Measurements from ENCODE around the gene CDH3. TPM values are rescaled to one million over a fixed set of nuclear protein-coding genes. Genes with fewer than 3 reads are reported as not detected.
A peak's percentile ranks its signal among the peaks of the same experiment; 100 is the strongest.

Gene CDH3
- total RNA-seq, 1 donor from 2014 or later: 0.08 TPM

DNA sequence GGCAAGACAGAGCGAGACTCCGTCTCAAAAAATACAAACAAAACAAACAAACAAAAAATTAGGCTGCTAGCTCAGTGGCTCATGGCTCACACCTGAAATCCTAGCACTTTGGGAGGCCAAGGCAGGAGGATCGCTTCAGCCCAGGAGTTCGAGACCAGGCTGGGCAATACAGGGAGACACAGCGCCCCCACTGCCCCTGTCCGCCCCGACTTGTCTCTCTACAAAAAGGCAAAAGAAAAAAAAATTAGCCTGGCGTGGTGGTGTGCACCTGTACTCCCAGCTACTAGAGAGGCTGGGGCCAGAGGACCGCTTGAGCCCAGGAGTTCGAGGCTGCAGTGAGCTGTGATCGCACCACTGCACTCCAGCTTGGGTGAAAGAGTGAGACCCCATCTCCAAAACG lies 91.5 kb downstream of the CDH3 start:
- Histone ChIP-seq H3K36me3 (no peaks in the 10 kb centered on the region), H3K27ac (replicated peaks) (no peak overlapping the region), H3K4me1 (peaks cover 13% of the 10 kb centered on the region), H3K27me3 (ENCODE audit: low read depth) (peaks cover 88% of the 10 kb centered on the region), H3K9me3 (replicated peaks) (no peaks in the 10 kb centered on the region), H3K4me3 (no peak overlapping the region)
- DNase-seq: no peak
- TF ChIP-seq, protein P1, sequence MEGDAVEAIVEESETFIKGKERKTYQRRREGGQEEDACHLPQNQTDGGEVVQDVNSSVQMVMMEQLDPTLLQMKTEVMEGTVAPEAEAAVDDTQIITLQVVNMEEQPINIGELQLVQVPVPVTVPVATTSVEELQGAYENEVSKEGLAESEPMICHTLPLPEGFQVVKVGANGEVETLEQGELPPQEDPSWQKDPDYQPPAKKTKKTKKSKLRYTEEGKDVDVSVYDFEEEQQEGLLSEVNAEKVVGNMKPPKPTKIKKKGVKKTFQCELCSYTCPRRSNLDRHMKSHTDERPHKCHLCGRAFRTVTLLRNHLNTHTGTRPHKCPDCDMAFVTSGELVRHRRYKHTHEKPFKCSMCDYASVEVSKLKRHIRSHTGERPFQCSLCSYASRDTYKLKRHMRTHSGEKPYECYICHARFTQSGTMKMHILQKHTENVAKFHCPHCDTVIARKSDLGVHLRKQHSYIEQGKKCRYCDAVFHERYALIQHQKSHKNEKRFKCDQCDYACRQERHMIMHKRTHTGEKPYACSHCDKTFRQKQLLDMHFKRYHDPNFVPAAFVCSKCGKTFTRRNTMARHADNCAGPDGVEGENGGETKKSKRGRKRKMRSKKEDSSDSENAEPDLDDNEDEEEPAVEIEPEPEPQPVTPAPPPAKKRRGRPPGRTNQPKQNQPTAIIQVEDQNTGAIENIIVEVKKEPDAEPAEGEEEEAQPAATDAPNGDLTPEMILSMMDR (IDR thresholded peaks at IDR 0.05; ENCODE audit: borderline replicate concordance): no peak
- intact Hi-C loops (cut with micrococcal nuclease): no loop called here

DNA sequence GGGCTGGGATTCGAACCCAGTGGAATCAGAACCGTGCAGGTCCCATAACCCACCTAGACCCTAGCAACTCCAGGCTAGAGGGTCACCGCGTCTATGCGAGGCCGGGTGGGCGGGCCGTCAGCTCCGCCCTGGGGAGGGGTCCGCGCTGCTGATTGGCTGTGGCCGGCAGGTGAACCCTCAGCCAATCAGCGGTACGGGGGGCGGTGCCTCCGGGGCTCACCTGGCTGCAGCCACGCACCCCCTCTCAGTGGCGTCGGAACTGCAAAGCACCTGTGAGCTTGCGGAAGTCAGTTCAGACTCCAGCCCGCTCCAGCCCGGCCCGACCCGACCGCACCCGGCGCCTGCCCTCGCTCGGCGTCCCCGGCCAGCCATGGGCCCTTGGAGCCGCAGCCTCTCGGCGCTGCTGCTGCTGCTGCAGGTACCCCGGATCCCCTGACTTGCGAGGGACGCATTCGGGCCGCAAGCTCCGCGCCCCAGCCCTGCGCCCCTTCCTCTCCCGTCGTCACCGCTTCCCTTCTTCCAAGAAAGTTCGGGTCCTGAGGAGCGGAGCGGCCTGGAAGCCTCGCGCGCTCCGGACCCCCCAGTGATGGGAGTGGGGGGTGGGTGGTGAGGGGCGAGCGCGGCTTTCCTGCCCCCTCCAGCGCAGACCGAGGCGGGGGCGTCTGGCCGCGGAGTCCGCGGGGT lies 92.1 kb downstream of the CDH3 start, which contains the start of gene CDH1:
Gene CDH1 (plus strand): TSS at position 247 of the 684 bp plus-strand sequence. CDS start 124 bp downstream, at position 371.
- Histone ChIP-seq H3K9me3 (replicated peaks) (no peaks in the 10 kb centered on the region), H3K4me3 (peak within 1 kb of the TSS; percentile 43), H3K27ac (replicated peaks) (no peak within 1 kb of the TSS), H3K4me1 (peaks cover 13% of the 10 kb centered on the region), H3K27me3 (ENCODE audit: low read depth) (peaks cover 83% of the 10 kb centered on the region), H3K36me3 (no peaks in the 10 kb centered on the region)
- DNase-seq: no peak
- TF ChIP-seq, protein P1 (IDR thresholded peaks at IDR 0.05; ENCODE audit: borderline replicate concordance): no peak
- intact Hi-C loops (cut with micrococcal nuclease): no loop called here

DNA sequence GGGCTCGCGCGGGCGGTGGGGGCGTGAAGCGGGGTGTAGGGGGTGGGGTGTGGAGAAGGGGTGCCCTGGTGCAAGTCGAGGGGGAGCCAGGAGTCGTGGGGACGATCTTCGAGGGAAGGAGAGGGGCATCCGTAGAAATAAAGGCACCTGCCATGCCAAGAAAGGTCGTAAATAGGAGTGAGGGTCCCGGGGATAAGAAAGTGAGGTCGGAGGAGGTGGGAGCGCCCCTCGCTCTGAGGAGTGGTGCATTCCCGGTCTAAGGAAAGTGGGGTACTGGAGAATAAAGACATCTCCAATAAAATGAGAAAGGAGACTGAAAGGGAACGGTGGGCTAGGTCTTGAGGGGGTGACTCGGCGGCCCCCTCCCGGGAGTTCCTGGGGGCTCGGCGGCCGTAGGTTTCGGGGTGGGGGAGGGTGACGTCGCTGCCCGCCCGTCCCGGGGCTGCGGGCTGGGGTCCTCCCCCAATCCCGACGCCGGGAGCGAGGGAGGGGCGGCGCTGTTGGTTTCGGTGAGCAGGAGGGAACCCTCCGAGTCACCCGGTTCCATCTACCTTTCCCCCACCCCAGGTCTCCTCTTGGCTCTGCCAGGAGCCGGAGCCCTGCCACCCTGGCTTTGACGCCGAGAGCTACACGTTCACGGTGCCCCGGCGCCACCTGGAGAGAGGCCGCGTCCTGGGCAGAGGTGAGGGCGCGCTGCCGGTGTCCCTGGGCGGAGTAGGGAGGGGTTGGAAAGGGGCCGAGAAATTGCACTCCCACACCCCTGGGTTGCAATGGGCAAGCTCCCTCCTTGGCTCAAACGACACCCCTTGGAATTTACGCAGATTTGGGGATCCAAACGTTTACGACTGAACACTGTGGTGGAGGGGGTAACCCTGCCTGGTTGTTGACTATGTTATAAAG lies 92.9 kb downstream of the CDH3 start:
- no peaks in the 10 kb centered on the region for H3K9me3 ChIP-seq (replicated peaks)
- no peaks in the 10 kb centered on the region for H3K36me3 ChIP-seq
- H3K4me1 ChIP-seq: peaks cover 13% of the 10 kb centered on the region
- intact Hi-C loops (cut with micrococcal nuclease): no loop called here
- peaks cover 75% of the 10 kb centered on the region for H3K27me3 ChIP-seq (ENCODE audit: low read depth)
- TF ChIP-seq, protein P1 (IDR thresholded peaks at IDR 0.05; ENCODE audit: borderline replicate concordance): no peak
- no peak for DNase-seq
- H3K27ac ChIP-seq (replicated peaks): no peak overlapping the region
- H3K4me3 ChIP-seq: peak overlapping the region; percentile 43

DNA sequence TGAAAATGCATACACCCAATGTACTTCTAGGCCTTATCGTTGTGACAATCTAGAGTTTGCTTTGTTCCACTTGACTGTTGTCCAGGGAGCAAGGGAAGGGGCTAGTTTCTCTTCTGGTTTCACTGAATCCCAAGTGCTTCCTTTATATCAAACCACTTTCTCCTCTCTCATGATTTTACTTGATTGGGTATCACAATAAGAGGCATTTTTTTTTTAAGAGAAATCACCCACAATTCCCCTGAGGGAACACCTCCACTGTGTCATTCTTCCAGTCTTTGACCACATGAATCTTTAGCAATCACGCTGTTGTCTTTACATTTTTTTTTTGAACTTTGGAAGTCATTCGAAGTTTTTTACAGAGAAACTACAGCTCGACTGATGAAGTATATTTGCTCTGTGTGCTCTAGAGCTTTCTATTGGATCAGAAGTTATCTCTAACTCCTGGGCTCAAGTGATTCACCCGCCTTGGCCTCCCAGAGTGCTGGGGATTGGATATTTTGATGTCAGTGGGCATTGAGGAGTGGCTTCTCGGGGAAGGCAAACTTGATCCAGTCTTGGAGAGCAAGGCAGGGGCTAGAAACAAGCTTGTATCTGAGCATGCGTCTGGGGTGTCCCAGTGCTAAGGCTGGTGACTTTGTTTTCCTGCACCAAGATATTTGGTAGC lies 95.0 kb downstream of the CDH3 start:
- no peak for DNase-seq

More for the DNA sequence above, 95.0 kb downstream of the CDH3 start:
- peaks cover 73% of the 10 kb centered on the region for H3K27me3 ChIP-seq (ENCODE audit: low read depth)
- TF ChIP-seq, protein P1 (IDR thresholded peaks at IDR 0.05; ENCODE audit: borderline replicate concordance): no peak
- H3K36me3 ChIP-seq: no peaks in the 10 kb centered on the region
- H3K27ac ChIP-seq (replicated peaks): no peak overlapping the region
- peaks cover 13% of the 10 kb centered on the region for H3K4me1 ChIP-seq
- no peak overlapping the region for H3K4me3 ChIP-seq
- intact Hi-C loops (cut with micrococcal nuclease): no loop called here
- H3K9me3 ChIP-seq (replicated peaks): no peaks in the 10 kb centered on the region

Data from left ventricle myocardium inferior (tissue), 1 donor.